ENCODE data around the gene TNPO2.

TNPO2 gene

DNA sequence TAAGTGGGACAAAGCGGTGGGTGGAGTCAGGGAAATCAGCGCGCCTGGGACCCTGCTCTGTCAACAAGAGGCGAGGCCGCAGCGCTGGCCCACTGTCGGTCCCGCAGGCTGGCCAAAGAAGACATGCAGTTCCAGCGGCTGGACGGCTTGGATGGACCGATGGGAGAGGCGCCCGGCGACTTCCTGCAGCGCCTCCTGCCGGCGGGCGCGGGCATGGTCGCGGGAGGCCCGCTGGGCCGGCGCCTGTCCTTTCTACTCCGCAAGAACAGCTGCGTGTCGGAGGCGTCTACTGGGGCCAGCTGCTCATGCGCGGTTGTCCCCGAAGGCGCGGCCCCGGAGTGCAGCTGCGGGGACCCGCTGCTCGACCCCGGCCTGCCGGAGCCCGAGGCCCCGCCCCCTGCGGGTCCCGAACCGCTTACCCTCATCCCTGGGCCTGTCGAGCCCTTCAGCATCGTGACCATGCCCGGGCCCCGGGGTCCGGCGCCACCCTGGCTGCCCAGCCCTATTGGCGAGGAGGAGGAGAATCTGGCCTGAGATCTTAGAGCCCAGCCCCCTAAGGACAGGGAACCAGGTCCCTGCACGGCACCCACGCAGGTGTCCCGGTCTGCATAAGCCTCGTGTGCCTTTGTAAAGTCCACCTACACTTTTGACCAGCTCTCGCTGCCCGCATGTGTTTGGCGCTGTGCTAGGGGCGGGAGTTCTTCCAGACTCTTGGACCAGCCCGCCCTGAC lies 34.0 kb upstream of the TNPO2 start (continued):
- TF ChIP-seq ZNF558 (tag by site-specific recombination; IDR thresholded peaks at IDR 0.05): no peak
- TF ChIP-seq ZNF610 (tag by site-specific recombination; IDR thresholded peaks at IDR 0.05; ENCODE audit: borderline replicate concordance): no peak
- TF ChIP-seq YY1 (tag by site-specific recombination; IDR thresholded peaks at IDR 0.05): no peak
- TF ChIP-seq MZF1 (tag by site-specific recombination; IDR thresholded peaks at IDR 0.05; ENCODE audit: borderline replicate concordance): no peak
- no peak for TF ChIP-seq ZNF48 (tag by site-specific recombination; IDR thresholded peaks at IDR 0.05)
- no peak for TF ChIP-seq TRIM28 (IDR thresholded peaks at IDR 0.05; ENCODE audit: borderline replicate concordance, low read length)
- TF ChIP-seq ZNF747 (tag by site-specific recombination; IDR thresholded peaks at IDR 0.05): no peak

DNA sequence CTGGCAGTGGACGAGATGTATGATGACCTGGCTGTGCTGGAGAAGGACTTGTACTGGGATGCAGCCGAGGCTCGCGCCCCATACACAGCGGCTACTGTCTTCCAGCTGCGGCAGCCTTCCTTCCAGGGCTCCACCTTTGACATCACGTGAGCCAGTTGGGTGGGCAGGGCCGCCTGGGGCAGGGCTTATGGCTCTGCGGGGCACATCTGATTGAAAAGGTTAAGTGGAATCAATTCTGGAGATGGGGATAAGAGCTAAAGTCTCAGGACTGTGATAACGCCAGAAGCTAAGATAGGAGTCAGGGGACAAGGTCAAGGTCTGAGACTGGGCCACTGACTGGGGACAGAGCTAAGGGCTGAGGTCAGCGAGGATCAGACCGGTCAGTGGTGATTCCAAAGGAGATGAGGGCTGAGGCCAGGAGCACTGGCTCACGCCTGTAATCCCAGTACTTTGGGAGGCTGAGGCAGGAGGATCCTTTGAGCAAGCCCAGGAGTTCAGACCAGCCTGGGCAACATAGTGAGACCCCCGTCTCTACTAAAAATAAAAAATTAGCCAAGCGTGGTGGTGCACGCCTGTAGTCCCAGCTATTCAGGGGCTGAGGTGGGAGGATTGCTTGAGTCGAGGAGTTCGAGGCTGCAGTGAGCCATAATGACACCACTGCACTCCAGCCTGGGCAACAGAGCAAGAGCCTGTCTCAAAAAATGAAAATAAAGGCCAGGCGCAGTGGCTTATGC lies 32.6 kb upstream of the TNPO2 start:
- no peak overlapping the region for H3K27ac ChIP-seq (ENCODE audit: extremely low read depth, low read depth, low read length)
- ChIA-PET CTCF (interaction anchor here (0.7 to 14.1 kb wide), 5 partner anchors 10 to 43 kb away, joined by 3 to 386 read pairs (median 16); partner anchors contain the start of genes GET3, JUNB, PRDX2 and RNASEH2A), POLR2A (interaction anchor here (1.2 kb wide), 1 partner anchor 35 kb away, joined by 3 read pairs; the partner anchor contains the start of gene JUNB)
- no peak overlapping the region for H3K4me3 ChIP-seq (ENCODE audit: low read depth, low read length)
- no peaks in the 10 kb centered on the region for H3K9me3 ChIP-seq (ENCODE audit: control insufficient read depth, insufficient read depth, low read depth, low read length)
- H3K4me1 ChIP-seq (ENCODE audit: control insufficient read depth, insufficient read depth, low read length): no peaks in the 10 kb centered on the region
- TF ChIP-seq ZNF530 (tag by site-specific recombination; IDR thresholded peaks at IDR 0.05; ENCODE audit: low read depth) (no peak), ZNF121 (tag by site-specific recombination; IDR thresholded peaks at IDR 0.05) (peak; percentile 81)
- no peaks in the 10 kb centered on the region for H3K36me3 ChIP-seq (ENCODE audit: control insufficient read depth in 2 of 2, insufficient read depth in 1 of 2, low read length in 2 of 2)

- TF ChIP-seq ZNF521 (tag by site-specific recombination; IDR thresholded peaks at IDR 0.05) (no peak), MYNN (tag by site-specific recombination; IDR thresholded peaks at IDR 0.05; ENCODE audit: borderline replicate concordance) (no peak), HIC1 (tag by site-specific recombination; IDR thresholded peaks at IDR 0.05) (no peak), ZNF169 (tag by site-specific recombination; IDR thresholded peaks at IDR 0.05) (no peak), ZSCAN4 (tag by site-specific recombination; IDR thresholded peaks at IDR 0.05) (no peak), ZNF404 (tag by site-specific recombination; IDR thresholded peaks at IDR 0.05) (no peak), ZNF701 (tag by site-specific recombination; IDR thresholded peaks at IDR 0.05) (no peak), BCL11A (tag by site-specific recombination; IDR thresholded peaks at IDR 0.05; ENCODE audit: low read depth) (no peak), ZNF2 (tag by site-specific recombination; IDR thresholded peaks at IDR 0.05) (no peak), ZNF488 (tag by site-specific recombination; IDR thresholded peaks at IDR 0.05) (no peak), ZNF121 (tag by site-specific recombination; IDR thresholded peaks at IDR 0.05) (no peak)
- Histone ChIP-seq H3K9me3 (ENCODE audit: control insufficient read depth, insufficient read depth, low read depth, low read length) (no peaks in the 10 kb centered on the region), H3K36me3 (ENCODE audit: control insufficient read depth in 2 of 2, insufficient read depth in 1 of 2, low read length in 2 of 2) (no peaks in the 10 kb centered on the region), H3K4me1 (ENCODE audit: control insufficient read depth, insufficient read depth, low read length) (peaks cover 7% of the 10 kb centered on the region), H3K4me3 (ENCODE audit: low read depth, low read length) (no peak overlapping the region), H3K27ac (ENCODE audit: extremely low read depth, low read depth, low read length) (no peak overlapping the region)
- ChIA-PET POLR2A (no interaction called here), CTCF (interaction anchor here (0.6 to 2.3 kb wide), 6 partner anchors 12 to 1115 kb away, joined by 3 to 16 read pairs (median 4); partner anchors contain the start of gene GET3)
Observed at GRCh38 chr19:12754465-12755196, 30.9 kb upstream of the TNPO2 start.
